ENCODE data around the gene VTI1B.
"Not testable (repeated sequence)": the region's sequence is repeated elsewhere in the genome, so short reads cannot be mapped to it uniquely, and the experiment has no call there.

The VTI1B gene

GRCh38 chr14:67630186-67630585 lies 44.2 kb downstream of the VTI1B start:
- DNase-seq (ENCODE audit: low read depth, low spot score) = no peak

GRCh38 chr14:67627519-67627918 lies 46.9 kb downstream of the VTI1B start:
- DNase-seq (ENCODE audit: low read depth, low spot score) = no peak

- DNase-seq (ENCODE audit: low read depth, low spot score) = not testable (repeated sequence)
Observed at GRCh38 chr14:67626131-67626530, 48.3 kb downstream of the VTI1B start.

- DNase-seq (ENCODE audit: low read depth, low spot score) = no peak
Observed at GRCh38 chr14:67623114-67623513, 51.3 kb downstream of the VTI1B start.

GRCh38 chr14:67622675-67623074 lies 51.8 kb downstream of the VTI1B start:
- DNase-seq (ENCODE audit: low read depth, low spot score) = no peak

- DNase-seq (ENCODE audit: low read depth, low spot score) = no peak
Observed at GRCh38 chr14:67620217-67620785, 54.1 kb downstream of the VTI1B start.

- DNase-seq (ENCODE audit: low read depth, low spot score) = peak; percentile 87
Observed at GRCh38 chr14:67619446-67620216, 54.8 kb downstream of the VTI1B start, which contains the start of gene ARG2. TSS of gene ARG2 (plus strand) at chr14:67619920. CDS start at chr14:67619978, 58 bp downstream.

- no peak for DNase-seq (ENCODE audit: low read depth, low spot score)
Observed at GRCh38 chr14:67618617-67619063, 55.8 kb downstream of the VTI1B start.

GRCh38 chr14:67610491-67610890 lies 63.9 kb downstream of the VTI1B start:
- DNase-seq (ENCODE audit: low read depth, low spot score) = no peak

GRCh38 chr14:67609642-67610310 lies 64.7 kb downstream of the VTI1B start:
- DNase-seq (ENCODE audit: low read depth, low spot score) = no peak

- no peak for DNase-seq (ENCODE audit: low read depth, low spot score)
Observed at GRCh38 chr14:67607646-67608045, 66.8 kb downstream of the VTI1B start.

- no peak for DNase-seq (ENCODE audit: low read depth, low spot score)
Observed at GRCh38 chr14:67602995-67603545, 71.4 kb downstream of the VTI1B start.

GRCh38 chr14:67602076-67602475 lies 72.4 kb downstream of the VTI1B start:
- no peak for DNase-seq (ENCODE audit: low read depth, low spot score)

GRCh38 chr14:67600562-67600974 lies 73.9 kb downstream of the VTI1B start:
- not testable (repeated sequence) for DNase-seq (ENCODE audit: low read depth, low spot score)

- peak; percentile 89 for DNase-seq (ENCODE audit: low read depth, low spot score)
Observed at GRCh38 chr14:67599698-67600561, 74.5 kb downstream of the VTI1B start, which contains the start of gene PIGH. TSS of gene PIGH (minus strand) at chr14:67600268. CDS start at chr14:67600203, 65 bp downstream.

Data from activated CD4-positive, CD25-positive, alpha-beta regulatory T cell treated with anti-CD3 and anti-CD28 coated beads, Interleukin-2, amount 50 U/mL, for 16 hours (primary cell).